ENCODE data around the gene GOLIM4.
A peak's percentile ranks its signal among the peaks of the same experiment; 100 is the strongest.

GRCh38 chr3:168094877-168095610 lies 680 bp downstream of the GOLIM4 start:
- TF ChIP-seq CTCF (IDR thresholded peaks at IDR 0.05 in 4 of 5, conservative IDR thresholded peaks at IDR 0.05 in 1 of 5): peak; percentile 3 to 57 (median 42)
- TF ChIP-seq POLR2A (IDR thresholded peaks at IDR 0.05): no peak
